Stimulated activated CD8-positive, alpha-beta memory T cell treated with anti-CD3 and anti-CD28 coated beads, Interleukin-15, amount 100 ng/mL, for 4 hours (primary cell): ENCODE data around the gene GMDS.

Experiments
- DNase-seq, 2 donors: peaks; one replicate each; pipeline ENCODE4 v3.0.0-alpha.2; 2020; ENCODE audit warnings: low read depth in 2 of 2

The GMDS gene

GRCh38 chr6:1739220-1739619, 506.2 kb downstream of the GMDS start:
- no peak for DNase-seq

- no peak for DNase-seq
Measured at GRCh38 chr6:1738558-1739081, 506.8 kb downstream of the GMDS start.

GRCh38 chr6:1737463-1738311, 507.7 kb downstream of the GMDS start:
- DNase-seq = no peak

GRCh38 chr6:1736346-1737105, 508.9 kb downstream of the GMDS start:
- DNase-seq = no peak

GRCh38 chr6:1735239-1735803, 510.1 kb downstream of the GMDS start:
- no peak for DNase-seq

- DNase-seq = no peak
Measured at GRCh38 chr6:1730882-1731281, 514.5 kb downstream of the GMDS start.

- DNase-seq = no peak
Measured at GRCh38 chr6:1729750-1730140, 515.7 kb downstream of the GMDS start.

GRCh38 chr6:1729133-1729749, 516.2 kb downstream of the GMDS start:
- DNase-seq = no peak

GRCh38 chr6:1726341-1726768, 519.0 kb downstream of the GMDS start:
- no peak for DNase-seq

- DNase-seq = no peak
Measured at GRCh38 chr6:1724616-1725015, 520.8 kb downstream of the GMDS start.

- no peak for DNase-seq
Measured at GRCh38 chr6:1724124-1724523, 521.3 kb downstream of the GMDS start.

- DNase-seq = no peak
Measured at GRCh38 chr6:1722801-1723200, 522.6 kb downstream of the GMDS start.

- no peak for DNase-seq
Measured at GRCh38 chr6:1720620-1721322, 524.6 kb downstream of the GMDS start.

- no peak for DNase-seq
Measured at GRCh38 chr6:1719922-1720321, 525.5 kb downstream of the GMDS start.

GRCh38 chr6:1716868-1717267, 528.5 kb downstream of the GMDS start:
- DNase-seq = no peak

- no peak for DNase-seq
Measured at GRCh38 chr6:1716396-1716795, 529.0 kb downstream of the GMDS start.

- DNase-seq = no peak
Measured at GRCh38 chr6:1715336-1715735, 530.1 kb downstream of the GMDS start.

- DNase-seq = no peak
Measured at GRCh38 chr6:1714654-1715053, 530.8 kb downstream of the GMDS start.

- DNase-seq = no peak
Measured at GRCh38 chr6:1713016-1713600, 532.3 kb downstream of the GMDS start.

- no peak for DNase-seq
Measured at GRCh38 chr6:1712451-1712850, 533.0 kb downstream of the GMDS start.

- DNase-seq = no peak
Measured at GRCh38 chr6:1711136-1711535, 534.3 kb downstream of the GMDS start.
